ENCODE measurements around the gene BCL2A1.
"Not testable (repeated sequence)": the region's sequence is repeated elsewhere in the genome, so short reads cannot be mapped to it uniquely, and the experiment has no call there.

The BCL2A1 gene

DNA sequence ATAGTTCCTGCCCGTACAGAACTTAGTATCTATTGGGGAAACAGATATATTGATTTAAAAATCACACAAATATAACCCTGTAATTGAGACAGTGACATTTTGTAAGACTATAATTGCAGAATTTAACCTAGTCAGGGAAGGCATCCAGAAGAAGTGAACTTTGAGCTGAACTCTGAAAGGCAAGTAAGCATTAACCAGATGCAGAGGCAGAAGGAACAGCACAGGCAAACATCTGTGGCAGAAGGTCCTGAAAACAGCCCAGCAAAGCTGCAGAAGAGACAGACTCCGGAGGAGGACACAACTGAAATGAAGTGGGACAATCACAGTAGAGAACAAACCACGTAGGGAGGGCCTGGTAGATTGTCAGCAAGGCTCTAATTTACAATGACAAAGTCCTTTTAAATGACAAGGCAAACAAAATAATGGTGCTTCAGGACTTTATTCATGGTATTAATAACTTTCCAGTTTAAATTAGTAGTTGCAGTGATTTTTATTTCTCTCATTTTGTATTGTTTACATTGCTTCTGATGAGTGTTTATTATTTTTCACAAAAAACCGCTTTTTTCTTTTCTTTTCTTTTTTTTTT, 14.5 kb downstream of the BCL2A1 start:
- DNase-seq: no peak

- DNase-seq: no peak
Observed at GRCh38 chr15:79954661-79955060, 16.3 kb downstream of the BCL2A1 start.

DNA sequence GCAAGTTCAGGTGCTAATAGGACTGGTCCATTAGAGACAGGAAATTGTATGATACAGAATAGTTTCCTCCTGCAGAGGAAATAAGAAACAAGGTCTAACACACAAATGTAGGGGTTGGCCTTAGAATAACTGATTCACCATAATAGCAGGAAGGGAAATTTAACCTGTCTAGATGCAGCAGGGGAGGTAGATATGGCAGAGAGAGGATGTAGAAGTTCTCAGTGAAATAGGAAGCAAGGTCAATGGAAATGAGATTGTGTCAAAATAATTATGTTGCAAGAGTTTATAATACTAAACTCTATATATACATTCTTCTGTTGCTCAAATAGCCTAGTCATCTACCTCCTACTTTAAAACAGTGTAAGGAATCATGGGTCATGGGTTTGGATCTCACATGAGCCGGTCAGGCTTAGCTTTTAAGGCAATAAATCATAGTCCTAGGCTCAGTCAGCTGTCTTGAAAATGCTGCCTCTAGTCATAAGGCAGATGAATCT, 17.0 kb downstream of the BCL2A1 start:
- DNase-seq: no peak

- no peak for DNase-seq
Observed at GRCh38 chr15:79952329-79952728, 18.7 kb downstream of the BCL2A1 start.

DNA sequence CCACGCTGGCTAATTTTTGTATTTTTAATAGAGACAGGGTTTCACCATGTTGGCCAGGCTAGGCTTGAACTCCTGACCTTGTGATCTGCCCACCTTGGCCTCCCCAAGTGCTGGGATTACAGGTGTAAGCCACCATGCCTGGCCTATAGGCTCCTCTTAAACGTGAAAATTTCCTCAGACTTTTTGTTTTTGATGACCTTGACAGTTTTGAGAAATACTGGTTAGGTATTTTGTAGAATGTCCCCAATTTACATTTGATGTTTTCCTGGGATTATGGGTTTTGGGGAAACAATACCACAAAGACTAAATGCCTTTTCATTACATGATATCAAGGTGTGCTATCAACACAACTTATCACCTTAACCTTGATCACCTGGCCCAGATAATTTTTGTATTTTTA, 20.7 kb downstream of the BCL2A1 start:
- DNase-seq: no peak

- no peak for DNase-seq
Observed at GRCh38 chr15:79948761-79949160, 22.2 kb downstream of the BCL2A1 start.

GRCh38 chr15:79948095-79948695, 22.8 kb downstream of the BCL2A1 start:
- DNase-seq: no peak

- DNase-seq: no peak
Observed at GRCh38 chr15:79947009-79947408, 24.0 kb downstream of the BCL2A1 start.

GRCh38 chr15:79944622-79945021, 26.4 kb downstream of the BCL2A1 start:
- DNase-seq: no peak

DNA sequence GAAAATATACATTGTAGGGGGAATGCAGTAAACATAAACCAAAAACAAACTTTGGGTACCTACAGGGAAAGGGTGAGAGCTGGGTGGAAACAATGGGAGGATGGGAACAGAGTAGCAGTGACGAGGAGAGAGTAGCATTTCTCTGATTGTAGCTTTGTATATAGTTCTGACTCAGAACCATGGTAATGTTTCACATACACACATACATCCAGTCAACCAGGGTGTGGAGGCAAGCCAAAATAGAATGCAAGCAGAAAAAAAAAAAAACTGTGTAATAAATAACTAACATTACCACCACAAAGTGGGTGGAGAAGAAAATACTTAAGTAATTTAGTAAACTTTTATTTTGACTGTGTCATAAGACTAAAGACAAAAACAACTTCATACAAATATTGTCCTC, 27.2 kb downstream of the BCL2A1 start:
- no peak for DNase-seq

DNA sequence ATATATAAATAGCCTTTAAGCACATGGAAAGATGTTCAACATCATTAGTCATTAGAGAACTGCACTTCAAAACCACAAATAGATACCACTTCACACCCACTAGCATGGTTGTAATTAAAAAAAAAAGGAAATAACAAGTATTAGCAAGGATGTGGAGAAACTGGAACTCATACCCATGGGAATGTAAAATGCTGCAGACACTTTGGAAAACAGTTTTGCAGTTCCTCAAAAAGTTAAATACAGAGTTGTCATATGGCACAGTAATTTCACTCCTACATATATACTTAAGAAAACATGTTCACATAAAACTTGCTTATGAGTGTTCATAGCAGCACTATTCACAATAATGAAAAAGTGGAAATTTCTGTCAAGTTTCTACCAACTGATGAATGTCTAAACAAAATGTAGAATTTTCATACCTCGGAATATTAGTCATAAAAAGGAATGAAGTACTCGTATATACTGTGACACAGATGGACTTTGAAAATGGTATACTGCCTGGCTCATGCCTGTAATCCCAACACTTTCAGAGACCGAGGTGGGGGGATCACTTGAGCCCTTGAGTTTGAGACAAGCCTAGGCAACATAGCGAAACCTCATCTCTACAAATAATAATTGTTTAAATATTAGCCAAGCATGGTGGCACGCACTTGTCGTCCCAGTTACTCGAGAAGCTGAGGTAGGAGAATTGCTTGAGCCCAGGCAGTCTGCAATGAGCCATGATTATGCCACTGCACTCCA, 28.1 kb downstream of the BCL2A1 start:
- no peak for DNase-seq

DNA sequence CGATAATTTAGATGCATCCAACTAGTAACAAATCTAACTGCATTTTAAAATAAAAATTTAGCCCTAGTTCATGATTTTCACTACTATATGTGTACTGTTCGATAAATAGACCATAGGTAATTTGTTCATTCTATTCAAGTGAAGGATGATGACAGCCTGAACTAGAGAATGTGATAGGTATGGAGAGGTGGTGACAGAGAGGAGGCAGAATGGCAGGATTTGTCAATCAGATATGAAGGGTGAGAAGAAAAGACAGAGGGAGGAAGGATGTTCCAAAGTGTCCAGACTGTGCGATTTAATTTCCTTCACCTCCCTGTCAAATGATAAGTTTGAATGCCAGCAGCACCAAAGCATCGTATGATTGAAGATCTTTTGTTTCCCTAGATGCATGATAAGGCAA, 31.6 kb downstream of the BCL2A1 start:
- DNase-seq: no peak

- no peak for DNase-seq
Observed at GRCh38 chr15:79938143-79938542, 32.9 kb downstream of the BCL2A1 start.

GRCh38 chr15:79935556-79936201, 35.3 kb downstream of the BCL2A1 start:
- DNase-seq: not testable (repeated sequence)

- DNase-seq: no peak
Observed at GRCh38 chr15:79933231-79933630, 37.8 kb downstream of the BCL2A1 start.

GRCh38 chr15:79932447-79932846, 38.5 kb downstream of the BCL2A1 start:
- no peak for DNase-seq

- no peak for DNase-seq
Observed at GRCh38 chr15:79930516-79930915, 40.5 kb downstream of the BCL2A1 start.

DNA sequence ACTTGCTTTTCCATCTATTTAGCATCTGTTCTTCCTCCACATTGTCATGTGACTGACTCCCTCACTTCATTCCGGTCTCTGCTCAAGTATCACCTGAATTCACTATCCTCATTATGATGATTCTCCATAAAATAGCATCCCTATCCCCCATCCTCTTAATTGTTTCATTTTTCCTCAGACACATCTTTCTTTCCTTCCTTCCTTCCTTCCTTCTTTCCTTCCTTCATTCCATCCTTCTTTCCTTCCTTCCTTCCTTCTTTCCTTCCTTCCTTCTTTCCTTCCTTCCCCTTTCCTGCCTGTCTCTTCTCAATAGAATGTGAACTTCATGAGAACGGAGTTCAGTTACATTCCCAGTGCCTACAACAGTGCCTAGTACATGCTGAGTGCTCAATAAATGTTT, 41.6 kb downstream of the BCL2A1 start:
- no peak for DNase-seq

DNA sequence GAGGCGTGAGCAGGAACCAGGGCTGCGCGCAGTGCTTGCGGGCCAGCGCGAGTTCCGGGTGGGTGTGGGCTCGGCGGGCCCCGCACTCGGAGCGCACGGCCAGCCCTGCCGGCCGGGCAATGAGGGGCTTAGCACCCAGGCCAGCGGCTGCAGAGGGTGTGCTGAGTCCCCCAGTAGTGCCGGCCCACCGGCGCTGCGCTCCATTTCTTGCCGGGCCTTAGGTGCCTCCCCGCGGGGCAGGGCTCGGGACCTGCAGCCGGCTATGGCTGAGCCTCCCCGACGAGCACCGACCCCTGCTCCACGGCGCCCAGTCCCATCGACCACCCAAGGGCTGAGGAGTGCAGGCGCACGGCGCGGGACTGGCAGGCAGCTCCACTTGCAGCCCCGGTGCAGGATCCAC, 44.9 kb downstream of the BCL2A1 start:
- not testable (repeated sequence) for DNase-seq

GRCh38 chr15:79924379-79924778, 46.6 kb downstream of the BCL2A1 start:
- DNase-seq: no peak

DNA sequence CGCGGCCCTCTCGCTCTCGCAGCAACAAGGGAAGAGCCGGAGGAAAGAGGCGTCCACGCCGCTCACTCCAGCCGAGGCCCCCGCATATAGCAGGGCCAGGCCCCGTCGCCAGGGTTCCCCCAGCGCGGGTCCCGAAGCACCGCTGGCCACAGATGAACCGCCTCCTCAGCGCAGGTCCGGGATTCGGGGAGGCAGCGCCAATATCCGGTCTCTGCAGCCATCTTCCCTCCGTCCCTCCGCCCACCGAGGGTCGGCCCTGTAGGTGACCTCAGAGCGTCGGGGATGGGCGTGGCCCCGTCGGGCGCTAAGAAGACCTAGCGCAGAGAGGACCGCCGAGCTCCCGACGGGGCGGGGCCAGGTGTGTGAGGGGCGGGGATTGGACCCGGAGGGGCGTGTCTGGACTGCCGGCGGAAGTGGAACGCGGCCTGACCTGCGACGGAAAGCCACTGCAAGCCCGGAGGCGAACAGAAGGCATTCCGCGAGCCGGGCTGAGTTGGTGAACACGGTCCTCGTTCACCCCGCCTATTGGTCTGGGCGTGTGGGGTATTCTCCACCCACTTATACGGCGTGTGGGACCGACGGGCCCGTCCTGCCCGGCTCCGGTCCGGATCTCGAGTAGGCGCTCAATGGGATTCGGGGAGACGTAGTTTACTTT, 47.4 kb downstream of the BCL2A1 start:
- peak; percentile 82 for DNase-seq

- DNase-seq: peak; percentile 11
Observed at GRCh38 chr15:79923079-79923514, 47.9 kb downstream of the BCL2A1 start.

DNA sequence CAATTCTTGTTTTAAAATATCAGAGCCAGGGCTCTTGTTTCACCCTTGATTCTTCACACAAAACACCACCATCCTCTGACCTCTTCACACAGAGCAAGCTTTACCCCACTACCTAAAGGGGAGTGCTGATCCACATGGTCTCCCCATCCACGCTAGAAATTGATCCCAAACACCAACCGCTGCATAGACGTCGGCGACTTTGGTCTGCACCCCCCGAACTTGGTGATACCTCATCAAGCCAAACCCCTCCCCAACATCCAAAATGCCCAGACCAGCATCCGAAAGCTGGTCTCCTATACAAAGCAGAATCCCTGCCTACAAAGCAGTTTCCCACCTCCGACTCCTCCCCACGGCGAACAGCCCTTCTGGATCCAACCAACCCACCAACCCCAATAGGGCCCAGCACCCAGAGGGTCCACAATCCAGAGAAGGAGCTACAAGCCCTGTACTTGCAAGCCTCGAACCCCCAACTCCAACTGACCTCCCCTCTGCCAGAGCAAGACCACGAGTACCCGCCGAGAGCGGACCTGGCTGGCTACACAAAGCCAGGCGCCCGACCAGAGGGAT, 48.4 kb downstream of the BCL2A1 start:
- DNase-seq: no peak
